Cardiac muscle cell (in vitro differentiated cells and primary cell): ENCODE results near the gene INPP5D. TPM values are rescaled to one million over a fixed set of nuclear protein-coding genes. Genes with fewer than 3 reads are reported as not detected.

Experiments used
- DNase-seq, 2 donors: peaks; one replicate each; pipeline versions ENCODE4 v3.0.0 to v3.0.0-alpha.2; 2010 to 2017; ENCODE audit warnings: low read depth in 1 of 2, low spot score in 1 of 2
- H3K27ac ChIP-seq: fragments of 200-600 bp; sonication (generic); 2 replicates; pipeline ENCODE4 v1.5.1; 2016
- H3K27me3 ChIP-seq: fragments of 200-600 bp; sonication (generic); 2 replicates; pipeline ENCODE4 v1.6.0; 2016; ENCODE audit warnings: control low read depth
- H3K36me3 ChIP-seq: fragments of 200-600 bp; sonication (generic); 2 replicates; pipeline ENCODE4 v1.5.1; 2016; ENCODE audit warnings: control low read depth
- H3K4me1 ChIP-seq: fragments of 200-600 bp; sonication (generic); 2 replicates; pipeline ENCODE4 v1.8.1; 2017; ENCODE audit warnings: low read depth, mild to moderate bottlenecking, mixed run types
- H3K4me3 ChIP-seq: fragments of 200-600 bp; sonication (generic); 2 replicates; pipeline ENCODE4 v1.5.1; 2016; ENCODE audit warnings: mild to moderate bottlenecking
- H3K9me3 ChIP-seq: fragments of 200-600 bp; sonication (generic); 2 replicates; pipeline ENCODE4 v1.5.1; 2017; ENCODE audit warnings: low read depth, mild to moderate bottlenecking, control low read depth
- CTCF ChIP-seq: IDR thresholded peaks from 2 replicates; pipeline ENCODE4 v1.5.1; 2012; ENCODE audit warnings: low read depth, mild to moderate bottlenecking, low read length
- polyA plus RNA-seq: library from polyadenylated mRNA; unstranded; fragments of >200 nt; fragmentation: Nextera tagmentation; extraction: Ambion mirVana; gene quantifications from 2 replicates; pipeline ENCODE4 v1.2.1, GENCODE V29; 2016
- total RNA-seq: library from RNA; depleted of rRNA; stranded (reverse); fragments of >200 nt; gene quantifications from 2 replicates; pipeline ENCODE4 v1.2.3, GENCODE V29; 2016

The INPP5D gene
- total and polyA plus RNA-seq, 2 experiments from 2014 or later: 4.5 to 6.8 TPM

DNA sequence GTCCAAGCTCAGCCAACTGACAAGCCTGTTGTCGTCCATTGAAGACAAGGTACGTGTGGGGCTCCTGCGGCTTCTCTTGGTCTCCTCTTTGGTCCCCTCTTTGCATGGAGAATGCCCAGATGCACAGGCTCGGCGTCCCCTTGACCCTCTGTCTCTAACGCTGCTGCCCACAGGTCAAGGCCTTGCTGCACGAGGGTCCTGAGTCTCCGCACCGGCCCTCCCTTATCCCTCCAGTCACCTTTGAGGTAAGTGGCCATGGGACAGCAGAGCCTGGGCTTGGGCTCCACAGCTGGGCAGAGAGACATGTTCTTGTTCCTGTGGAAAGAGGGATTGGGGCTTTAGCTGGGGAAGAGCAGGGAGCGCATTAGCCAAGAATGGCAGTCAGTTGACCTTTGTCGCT lies 86.1 kb downstream of the INPP5D start:
- Histone ChIP-seq H3K27me3 (peaks cover 17% of the 10 kb centered on the region), H3K4me3 (no peak overlapping the region), H3K9me3 (no peaks in the 10 kb centered on the region), H3K4me1 (peaks cover 5% of the 10 kb centered on the region), H3K36me3 (no peaks in the 10 kb centered on the region), H3K27ac (no peak overlapping the region)
- no peak for TF ChIP-seq CTCF
- DNase-seq: no peak

DNA sequence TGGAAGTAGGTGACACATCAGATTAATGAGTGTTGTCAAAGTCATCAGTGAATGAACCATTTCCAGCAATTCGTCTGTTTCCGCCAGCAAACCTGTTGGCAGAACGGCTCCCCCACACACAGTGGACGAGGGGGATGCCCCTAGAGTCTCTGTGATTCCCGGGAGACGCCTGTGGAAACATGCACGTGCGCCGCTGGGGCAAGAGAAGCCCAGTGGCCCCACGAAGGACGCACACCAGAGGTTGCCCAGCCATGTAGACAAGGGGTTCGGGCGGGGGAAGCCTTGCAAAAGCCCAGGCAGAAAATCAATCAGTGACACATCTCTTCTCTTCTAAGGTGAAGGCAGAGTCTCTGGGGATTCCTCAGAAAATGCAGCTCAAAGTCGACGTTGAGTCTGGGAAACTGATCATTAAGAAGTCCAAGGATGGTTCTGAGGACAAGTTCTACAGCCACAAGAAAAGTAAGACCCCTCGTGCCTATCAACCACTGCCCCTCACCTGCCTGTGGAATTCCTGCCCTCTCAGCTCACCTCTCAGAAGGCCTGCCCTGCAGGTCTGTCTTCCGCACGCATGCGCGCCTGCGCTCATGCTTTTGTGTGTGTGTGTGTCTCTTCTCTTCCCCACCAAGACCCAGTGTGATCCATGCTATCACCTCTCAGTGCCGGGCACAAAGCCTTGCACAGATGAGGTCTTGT lies 87.1 kb downstream of the INPP5D start:
- Histone ChIP-seq H3K27ac (no peak overlapping the region), H3K4me3 (no peak overlapping the region), H3K27me3 (peaks cover 17% of the 10 kb centered on the region), H3K9me3 (no peaks in the 10 kb centered on the region), H3K4me1 (no peaks in the 10 kb centered on the region), H3K36me3 (no peaks in the 10 kb centered on the region)
- DNase-seq: no peak
- no peak for TF ChIP-seq CTCF

GRCh38 chr2:233147829-233148167 lies 87.7 kb downstream of the INPP5D start:
- H3K9me3 ChIP-seq: no peaks in the 10 kb centered on the region
- no peak for TF ChIP-seq CTCF
- H3K36me3 ChIP-seq: no peaks in the 10 kb centered on the region
- H3K27me3 ChIP-seq: peaks cover 16% of the 10 kb centered on the region
- no peak overlapping the region for H3K4me3 ChIP-seq
- no peak for DNase-seq
- no peak overlapping the region for H3K27ac ChIP-seq
- peaks cover under 1% of the 10 kb centered on the region for H3K4me1 ChIP-seq

DNA sequence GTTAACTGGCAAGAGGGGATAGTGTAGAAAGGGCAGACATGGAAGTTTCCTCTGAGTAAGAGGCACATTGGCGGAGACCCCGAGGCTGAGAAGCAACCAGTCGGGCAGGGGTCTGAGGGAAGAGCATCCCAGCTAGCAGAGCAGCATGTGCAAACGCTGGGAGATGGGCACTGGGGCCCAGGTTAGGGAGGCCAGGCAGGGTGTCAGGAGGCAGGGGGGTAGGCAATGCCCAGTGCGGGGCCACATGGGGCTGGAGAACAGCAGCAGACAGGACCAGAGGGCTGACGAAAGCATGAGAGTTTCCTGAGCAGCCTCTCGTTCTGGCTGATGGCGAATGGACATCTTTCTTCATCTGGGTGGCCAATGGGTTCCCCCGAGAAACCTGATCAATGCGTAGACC lies 88.2 kb downstream of the INPP5D start:
- DNase-seq: no peak
- no peak for TF ChIP-seq CTCF
- H3K9me3 ChIP-seq: no peaks in the 10 kb centered on the region
- no peak overlapping the region for H3K27ac ChIP-seq
- no peak overlapping the region for H3K4me3 ChIP-seq
- H3K4me1 ChIP-seq: peaks cover 4% of the 10 kb centered on the region
- H3K27me3 ChIP-seq: peaks cover 13% of the 10 kb centered on the region
- H3K36me3 ChIP-seq: no peaks in the 10 kb centered on the region

GRCh38 chr2:233152541-233152940 lies 92.4 kb downstream of the INPP5D start:
- no peaks in the 10 kb centered on the region for H3K9me3 ChIP-seq
- peaks cover 2% of the 10 kb centered on the region for H3K27me3 ChIP-seq
- no peak overlapping the region for H3K27ac ChIP-seq
- H3K4me1 ChIP-seq: peaks cover 4% of the 10 kb centered on the region
- no peak for TF ChIP-seq CTCF
- peak; percentile 66 to 68 for DNase-seq
- H3K4me3 ChIP-seq: no peak overlapping the region
- no peaks in the 10 kb centered on the region for H3K36me3 ChIP-seq
